SH-SY5Y (cell line): ENCODE measurements around the gene ANKHD1.

Experiments used
- GATA2 ChIP-seq: IDR thresholded peaks from 2 replicates; pipeline ENCODE4 v1.6.1; 2011; ENCODE audit warnings: mild to moderate bottlenecking, low read depth, low read length
- GATA3 ChIP-seq: IDR thresholded peaks from 2 replicates; pipeline ENCODE4 v1.6.1; 2011; ENCODE audit warnings: low read depth, mild to moderate bottlenecking, low read length, moderate library complexity

GRCh38 chr5:140558542-140558941, 156.9 kb downstream of the ANKHD1 start:
- TF ChIP-seq GATA2 (no peak), GATA3 (no peak)
